Transverse colon (tissue), 4 donors: ENCODE measurements around the gene PPM1H.

Source experiments
- POLR2A ChIP-seq: fragments of 450-650 bp; IDR thresholded peaks from one replicate; pipeline ENCODE4 v1.6.1; 2016; ENCODE audit warnings: antibody characterized with exemption, mild to moderate bottlenecking, moderate library complexity
- POLR2AphosphoS5 ChIP-seq, 3 donors: sonication (generic); formaldehyde crosslinking; IDR thresholded peaks; one replicate each; pipeline ENCODE4 v1.6.1; 2016; ENCODE audit warnings: antibody characterized with exemption in 3 of 3
- TF ChIP-seq, protein P1 (sequence below), 5 experiments: fragments of 200-600 bp in 3 of 5; fragments of 450-650 bp in 2 of 5; sonication (generic) in 3 of 5; IDR thresholded peaks; 1 replicate in 2 of 5; 2 replicates in 3 of 5; pipeline ENCODE4 v1.5.1; 2016 to 2017; ENCODE audit warnings: antibody characterized with exemption in 5 of 5, inconsistent platforms in 3 of 5, mild to moderate bottlenecking in 2 of 5, moderate library complexity in 1 of 5

GRCh38 chr12:62651138-62651537 lies 283.8 kb downstream of the PPM1H start:
- TF ChIP-seq, protein P1, sequence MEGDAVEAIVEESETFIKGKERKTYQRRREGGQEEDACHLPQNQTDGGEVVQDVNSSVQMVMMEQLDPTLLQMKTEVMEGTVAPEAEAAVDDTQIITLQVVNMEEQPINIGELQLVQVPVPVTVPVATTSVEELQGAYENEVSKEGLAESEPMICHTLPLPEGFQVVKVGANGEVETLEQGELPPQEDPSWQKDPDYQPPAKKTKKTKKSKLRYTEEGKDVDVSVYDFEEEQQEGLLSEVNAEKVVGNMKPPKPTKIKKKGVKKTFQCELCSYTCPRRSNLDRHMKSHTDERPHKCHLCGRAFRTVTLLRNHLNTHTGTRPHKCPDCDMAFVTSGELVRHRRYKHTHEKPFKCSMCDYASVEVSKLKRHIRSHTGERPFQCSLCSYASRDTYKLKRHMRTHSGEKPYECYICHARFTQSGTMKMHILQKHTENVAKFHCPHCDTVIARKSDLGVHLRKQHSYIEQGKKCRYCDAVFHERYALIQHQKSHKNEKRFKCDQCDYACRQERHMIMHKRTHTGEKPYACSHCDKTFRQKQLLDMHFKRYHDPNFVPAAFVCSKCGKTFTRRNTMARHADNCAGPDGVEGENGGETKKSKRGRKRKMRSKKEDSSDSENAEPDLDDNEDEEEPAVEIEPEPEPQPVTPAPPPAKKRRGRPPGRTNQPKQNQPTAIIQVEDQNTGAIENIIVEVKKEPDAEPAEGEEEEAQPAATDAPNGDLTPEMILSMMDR (IDR thresholded peaks at IDR 0.05), result no peak
- no peak for TF ChIP-seq POLR2AphosphoS5 (IDR thresholded peaks at IDR 0.05)
- TF ChIP-seq POLR2A, result no peak
